HS-5 (cell line): ENCODE data around the gene MFSD1.
A peak's percentile ranks its signal among the peaks of the same experiment; 100 is the strongest.

ENCODE experiments used
- DNase-seq: peaks from one replicate; pipeline ENCODE4 v3.0.0-alpha.2; 2012; ENCODE audit warnings: low read depth

MFSD1 gene, protein sequence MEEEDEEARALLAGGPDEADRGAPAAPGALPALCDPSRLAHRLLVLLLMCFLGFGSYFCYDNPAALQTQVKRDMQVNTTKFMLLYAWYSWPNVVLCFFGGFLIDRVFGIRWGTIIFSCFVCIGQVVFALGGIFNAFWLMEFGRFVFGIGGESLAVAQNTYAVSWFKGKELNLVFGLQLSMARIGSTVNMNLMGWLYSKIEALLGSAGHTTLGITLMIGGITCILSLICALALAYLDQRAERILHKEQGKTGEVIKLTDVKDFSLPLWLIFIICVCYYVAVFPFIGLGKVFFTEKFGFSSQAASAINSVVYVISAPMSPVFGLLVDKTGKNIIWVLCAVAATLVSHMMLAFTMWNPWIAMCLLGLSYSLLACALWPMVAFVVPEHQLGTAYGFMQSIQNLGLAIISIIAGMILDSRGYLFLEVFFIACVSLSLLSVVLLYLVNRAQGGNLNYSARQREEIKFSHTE

DNA sequence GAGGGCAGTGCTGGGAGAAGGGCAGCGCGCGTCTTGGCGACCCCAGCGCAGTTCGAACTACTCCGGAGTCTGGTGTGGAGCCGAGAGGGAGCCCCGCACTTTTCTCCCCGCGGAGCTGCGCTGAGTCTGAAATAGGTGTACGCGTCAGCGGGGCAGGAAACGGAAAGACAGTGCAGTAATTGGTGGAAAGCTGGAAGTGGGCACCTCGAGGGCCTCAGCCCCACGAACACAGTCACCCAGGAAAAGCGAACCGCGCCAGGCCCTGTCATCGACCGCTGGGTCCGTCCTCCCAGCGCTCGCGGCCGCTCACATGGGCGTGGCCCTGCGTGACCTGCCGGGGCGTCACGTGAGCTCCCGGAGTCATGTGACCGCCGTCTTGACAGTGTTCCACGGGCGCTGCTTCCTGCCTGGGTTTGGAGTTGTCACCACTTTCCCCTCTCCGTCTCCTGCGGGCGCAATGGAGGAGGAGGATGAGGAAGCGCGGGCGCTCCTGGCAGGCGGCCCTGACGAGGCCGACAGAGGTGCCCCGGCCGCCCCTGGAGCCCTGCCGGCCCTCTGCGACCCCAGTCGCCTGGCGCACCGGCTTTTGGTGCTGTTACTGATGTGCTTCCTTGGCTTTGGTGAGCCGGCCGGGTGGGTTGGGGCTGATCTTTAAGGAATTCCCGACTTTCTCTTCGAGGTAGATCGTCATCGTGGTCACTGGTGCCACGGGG, at the start of gene MFSD1:
Gene MFSD1, plus strand, starts transcription at position 359 of the 713 bp plus-strand sequence. Its CDS starts 99 bp downstream, at position 458.
- DNase-seq, result peak; percentile 75

DNA sequence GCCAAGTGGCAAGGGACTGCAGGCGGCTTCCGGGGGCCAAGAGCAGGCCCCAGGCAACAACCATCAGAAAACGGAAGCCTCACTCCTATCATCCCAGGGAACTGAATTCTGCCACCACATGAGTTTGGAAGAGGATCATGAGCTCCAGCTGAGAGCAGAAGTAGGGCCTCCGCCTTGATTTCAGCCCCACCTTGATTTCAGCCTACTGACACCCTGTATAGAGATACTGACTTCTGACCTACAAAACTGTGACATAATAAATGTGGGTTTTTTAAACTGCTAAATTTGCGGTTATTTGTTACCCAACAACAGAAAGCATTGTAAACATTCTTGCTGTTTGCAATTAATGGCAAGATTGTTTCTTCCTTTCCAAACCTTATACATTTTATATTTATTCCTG, 48.0 kb upstream of the MFSD1 start:
- no peak for DNase-seq

DNA sequence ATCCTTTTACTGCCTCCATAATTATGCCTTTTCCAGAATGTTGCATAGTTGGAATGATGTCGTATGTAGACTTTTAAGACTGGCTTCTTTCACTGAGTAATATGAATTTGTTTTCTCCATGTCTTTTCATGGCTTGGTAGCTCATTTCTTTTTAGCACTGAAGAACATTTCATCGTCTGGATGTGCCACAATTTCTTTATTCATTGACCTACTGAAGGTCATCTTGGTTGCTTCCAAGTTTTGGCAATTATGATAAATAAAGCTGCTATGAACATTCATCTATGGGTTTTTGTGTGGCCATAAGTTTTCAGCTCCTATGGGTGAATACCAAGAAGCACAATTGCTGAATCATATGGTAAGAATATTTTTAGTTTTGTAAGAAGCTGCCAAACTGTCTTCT, 46.4 kb upstream of the MFSD1 start:
- no peak for DNase-seq

DNA sequence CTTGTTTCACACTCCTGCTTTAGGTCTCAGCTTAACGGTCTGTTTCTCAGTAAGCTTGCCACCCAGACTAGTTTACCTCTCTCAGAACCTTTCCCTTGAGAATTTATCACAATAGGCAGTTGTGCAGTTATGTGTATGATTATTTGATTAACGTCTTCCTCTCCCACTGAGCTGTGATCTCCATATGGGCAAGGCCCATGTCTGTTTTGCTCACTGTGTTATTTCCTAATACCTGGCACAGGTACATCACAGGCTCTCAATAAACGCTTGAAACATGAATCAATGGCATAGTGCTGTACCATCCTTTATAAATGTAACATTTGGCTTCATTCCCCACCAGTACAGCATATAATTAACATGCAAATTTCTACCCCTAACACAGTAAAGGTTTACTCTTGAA, 40.5 kb upstream of the MFSD1 start:
- DNase-seq, result no peak

DNA sequence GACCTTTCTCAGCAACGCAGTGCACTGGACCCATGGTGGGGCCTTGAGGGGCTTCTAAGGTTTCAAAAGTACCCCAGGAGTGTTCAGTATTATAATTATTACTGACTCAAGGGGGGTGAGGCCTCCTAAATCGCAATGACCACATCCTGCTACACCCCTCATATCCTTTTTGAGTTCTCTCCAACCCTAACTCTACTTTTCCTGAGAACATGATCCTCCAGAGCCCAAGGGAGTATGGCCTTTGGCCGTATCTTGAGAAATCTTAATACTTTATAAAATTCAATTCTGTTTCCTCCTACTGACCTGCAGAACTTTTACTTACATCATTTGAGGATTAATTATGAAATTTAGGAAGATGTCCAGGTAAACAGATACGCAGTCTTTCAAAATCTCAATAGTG, 39.2 kb upstream of the MFSD1 start:
- DNase-seq, result no peak

DNA sequence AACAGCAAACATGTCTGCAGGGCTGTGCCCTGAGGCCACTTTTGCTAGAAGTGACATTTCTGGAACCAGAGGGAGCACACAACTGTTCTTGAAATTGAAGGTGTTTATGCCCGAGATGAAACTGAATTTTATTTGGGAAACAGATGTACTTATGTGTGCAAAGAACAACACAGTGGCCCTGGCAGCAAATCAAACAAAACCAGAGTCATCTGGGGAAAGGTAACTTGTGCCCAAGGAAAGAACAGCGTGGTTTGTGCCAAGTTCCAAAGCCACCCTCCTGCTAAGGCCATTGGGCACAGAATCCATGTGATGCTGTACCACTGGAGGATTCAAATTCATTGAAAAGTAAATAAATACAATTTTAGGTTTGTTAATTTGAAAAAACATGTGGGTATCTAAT, 38.4 kb upstream of the MFSD1 start:
- DNase-seq, result no peak

DNA sequence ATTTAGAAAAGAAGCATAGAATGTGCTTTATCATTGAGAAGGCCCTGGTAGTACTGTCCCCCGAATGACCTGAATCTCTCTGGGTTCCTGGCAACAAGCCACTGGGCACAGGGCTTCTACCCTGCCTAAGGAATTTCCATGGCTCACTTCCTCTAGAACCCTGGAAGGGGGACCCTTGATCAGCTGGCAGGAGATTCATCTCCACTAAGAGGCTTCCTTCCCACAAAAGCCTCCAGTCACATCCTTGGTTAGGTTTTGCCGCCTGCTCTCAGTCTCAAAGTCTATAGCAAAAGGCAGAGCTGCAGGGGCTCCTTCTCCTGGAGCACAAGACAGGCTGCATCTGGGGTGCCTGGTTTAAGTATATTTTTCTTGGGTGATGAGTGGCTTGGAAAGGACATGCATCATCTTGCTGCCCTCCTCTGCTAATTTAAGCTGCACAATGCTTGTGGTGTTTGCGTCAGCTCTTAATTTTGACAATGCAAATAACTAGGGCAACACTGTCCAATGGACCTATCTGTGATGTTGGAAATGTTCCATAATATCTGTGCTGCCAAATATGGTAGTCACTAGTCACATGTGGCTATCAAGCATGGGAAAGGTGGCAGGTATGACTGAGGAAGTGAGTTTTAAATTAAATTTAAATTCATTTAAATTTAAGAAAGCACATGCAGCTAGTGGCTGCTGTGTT, 36.2 kb upstream of the MFSD1 start:
- DNase-seq, result no peak

DNA sequence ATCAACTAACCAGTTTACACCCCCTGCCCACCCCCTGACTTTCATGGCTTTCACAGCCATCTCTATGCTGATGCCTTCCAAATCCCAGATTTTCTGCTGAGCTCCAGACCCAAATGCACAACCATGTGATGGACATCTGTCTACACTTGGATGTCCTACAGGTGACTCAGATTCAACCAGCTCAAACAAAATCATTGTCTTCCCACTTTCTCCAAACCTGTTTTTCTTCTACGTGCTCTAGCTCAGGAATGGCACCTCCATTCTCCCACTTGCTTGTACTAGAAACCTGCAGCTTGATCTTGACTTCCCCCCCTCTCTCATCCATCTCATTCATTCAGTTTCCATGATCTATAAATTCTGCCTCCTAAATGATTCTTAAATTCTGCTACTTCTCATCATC, 35.5 kb upstream of the MFSD1 start:
- DNase-seq, result no peak

DNA sequence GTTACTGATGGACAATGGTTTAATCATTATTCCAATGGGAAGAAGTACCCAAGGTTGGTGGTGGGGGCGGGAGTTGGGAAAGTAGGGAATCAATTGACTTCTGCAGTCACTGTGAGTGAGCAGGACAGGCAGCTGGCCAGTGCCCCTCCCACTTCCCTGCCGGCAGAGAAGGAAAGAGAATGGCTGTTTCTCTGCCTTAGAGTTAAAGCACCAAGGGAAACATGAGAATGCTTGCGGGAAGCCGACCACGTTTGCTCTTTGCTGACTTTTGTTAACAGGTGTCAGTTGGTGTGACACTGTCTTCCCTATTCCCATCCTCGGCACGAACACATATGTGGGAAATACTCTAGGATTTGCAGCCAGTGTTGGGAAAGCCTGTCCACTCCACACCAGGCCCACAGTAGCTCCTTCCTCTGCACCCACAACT, 33.5 kb upstream of the MFSD1 start:
- no peak for DNase-seq

DNA sequence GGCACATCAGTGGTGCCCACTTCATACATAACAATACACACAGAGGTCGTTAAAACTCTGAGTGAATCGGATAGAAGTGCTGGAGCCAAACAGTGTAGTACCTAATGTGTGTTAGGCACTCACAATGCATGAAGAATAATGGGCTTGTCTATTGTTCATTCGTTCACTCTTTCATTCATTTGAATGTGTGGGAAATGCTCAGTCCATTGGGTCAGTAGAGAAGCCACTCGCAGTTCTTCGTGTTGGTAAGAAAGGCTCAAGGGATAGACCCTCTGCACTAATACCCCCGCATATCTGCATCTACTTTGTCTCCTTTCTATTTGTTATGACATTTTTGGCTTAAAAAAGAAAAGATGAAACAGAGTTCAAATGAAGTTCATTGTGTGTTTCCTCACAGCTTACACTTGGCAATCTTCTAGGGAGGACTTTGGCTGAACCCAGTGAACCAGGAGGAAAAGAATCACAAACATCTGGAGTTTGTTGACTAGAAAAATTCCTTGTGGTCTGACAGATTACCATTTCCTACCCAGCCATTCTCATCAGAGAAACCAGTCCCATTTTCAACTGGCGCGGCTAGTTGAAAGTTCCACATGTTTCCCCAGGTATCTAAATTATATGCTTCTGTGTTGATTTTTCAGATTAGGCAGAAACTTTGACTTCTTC, 32.8 kb upstream of the MFSD1 start:
- DNase-seq, result peak; percentile 79

DNA sequence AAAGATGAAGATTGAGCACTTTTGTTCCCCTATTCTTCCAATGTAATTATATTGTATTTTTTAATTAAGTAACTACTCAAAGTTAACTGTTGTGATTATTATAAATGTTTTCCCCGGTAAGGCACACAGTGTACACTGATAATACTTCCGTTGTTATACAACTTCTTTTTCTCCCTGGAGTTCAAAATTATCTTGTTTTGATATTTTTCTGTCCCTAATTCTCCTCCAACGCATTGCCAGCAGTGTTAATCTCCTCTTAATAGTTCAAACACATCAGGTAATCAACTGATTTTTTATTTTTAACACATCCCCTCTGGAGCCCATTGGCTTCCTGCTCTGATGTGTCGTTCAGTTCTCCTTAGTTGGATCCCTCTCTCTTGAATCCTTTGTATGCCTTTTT, 32.3 kb upstream of the MFSD1 start:
- no peak for DNase-seq

DNA sequence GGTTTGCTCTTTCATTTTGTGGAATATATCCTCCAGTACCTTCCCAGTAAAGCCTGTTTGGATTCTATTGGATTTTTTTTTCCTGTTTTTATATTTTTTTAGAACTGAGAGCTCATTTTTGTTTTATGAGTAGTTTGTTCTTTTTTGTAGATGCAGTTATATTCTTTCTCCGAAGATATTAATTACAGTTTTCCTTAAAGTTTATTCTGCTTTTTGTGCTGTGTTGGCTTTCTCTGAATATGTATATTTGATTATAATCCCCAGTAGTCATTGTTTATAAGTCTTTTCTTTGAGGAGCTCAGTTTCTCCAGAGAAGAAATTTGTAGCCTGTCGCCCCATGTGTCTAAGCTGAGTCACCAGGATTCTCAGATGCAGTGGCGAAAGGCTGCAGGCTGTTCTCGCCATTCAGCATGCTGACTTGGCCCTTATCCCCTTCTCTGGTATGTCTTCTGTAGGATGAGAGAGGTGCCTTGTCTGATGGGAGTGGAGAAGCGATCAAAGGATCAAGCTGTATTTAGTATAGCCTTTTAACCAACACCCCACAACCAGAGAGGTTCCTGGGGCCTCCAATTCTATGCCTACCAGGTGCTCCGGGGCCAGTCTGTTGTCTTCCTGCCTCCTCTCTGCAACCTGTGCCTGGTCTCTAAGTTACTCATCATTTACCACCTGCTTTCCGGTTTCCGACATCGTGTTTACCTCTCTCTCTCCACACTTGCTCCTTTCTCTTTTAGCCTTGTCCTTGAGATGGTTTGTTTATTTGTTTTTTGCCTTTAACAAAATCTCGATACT, 31.7 kb upstream of the MFSD1 start:
- DNase-seq, result no peak

DNA sequence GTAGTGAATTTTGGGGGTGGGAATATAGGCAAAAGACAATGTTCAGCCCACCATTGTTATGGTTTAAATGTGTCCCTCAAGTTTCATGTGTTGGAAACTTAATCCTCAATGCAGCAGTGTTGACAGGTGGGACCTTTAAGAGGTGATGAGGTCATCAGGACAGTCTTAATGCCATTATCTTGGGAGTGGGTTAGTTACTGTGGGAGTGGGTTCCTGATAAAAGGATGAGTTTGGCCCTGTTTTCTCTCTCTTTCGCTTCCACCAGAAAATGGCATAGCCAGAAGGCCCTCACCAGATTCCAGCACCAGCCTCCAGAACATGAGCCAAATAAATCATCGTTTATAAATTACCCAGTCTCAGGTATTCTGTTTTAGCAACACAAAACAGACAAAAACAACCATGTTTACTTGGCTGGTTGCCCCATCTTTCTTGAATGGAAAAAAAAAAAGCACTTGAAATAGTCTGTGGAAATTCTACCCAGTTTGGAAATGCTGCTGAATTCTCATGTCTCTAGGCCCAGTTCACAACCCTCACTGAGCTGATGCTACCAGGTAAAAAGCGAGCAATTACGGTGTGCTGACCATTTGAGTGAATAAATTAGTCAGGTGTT, 31.0 kb upstream of the MFSD1 start:
- no peak for DNase-seq

DNA sequence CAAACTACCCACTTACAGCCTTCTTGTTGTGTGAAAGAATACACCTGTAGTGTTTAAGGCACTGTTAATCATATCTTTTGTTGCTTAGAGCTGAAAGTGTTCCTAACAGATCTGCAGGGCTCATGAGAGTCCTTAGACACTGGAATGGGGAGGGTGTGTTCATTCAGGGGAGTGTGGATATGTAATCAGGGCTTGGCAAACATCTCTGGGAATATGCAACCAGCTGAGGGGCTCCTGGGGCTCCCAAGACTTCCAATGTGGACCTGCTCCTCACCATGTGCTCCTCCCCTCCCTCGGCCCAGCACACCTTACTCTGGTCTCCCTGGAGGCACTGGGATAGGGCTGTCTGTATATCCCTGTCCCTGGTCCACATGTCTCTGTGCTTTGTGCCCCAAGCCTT, 30.3 kb upstream of the MFSD1 start:
- DNase-seq, result no peak

DNA sequence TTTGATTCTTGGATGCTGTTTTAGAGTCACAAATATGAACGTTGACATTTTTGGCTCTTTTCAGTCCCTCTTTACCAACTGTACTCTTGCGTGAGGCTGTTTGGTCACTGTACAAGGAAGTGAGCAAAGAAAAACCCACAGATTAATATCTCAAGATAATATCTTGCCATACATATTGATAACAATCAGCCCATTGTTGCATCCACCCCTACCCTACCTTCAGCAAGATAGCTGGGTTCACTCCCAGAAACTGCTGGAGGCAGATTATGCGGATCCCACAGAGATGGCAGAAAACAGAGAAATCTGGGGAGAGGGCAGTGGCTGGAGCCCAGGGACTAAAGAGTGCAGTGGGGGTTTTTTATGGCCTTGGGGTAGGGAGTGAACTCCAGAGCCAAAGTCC, 29.9 kb upstream of the MFSD1 start:
- no peak for DNase-seq

DNA sequence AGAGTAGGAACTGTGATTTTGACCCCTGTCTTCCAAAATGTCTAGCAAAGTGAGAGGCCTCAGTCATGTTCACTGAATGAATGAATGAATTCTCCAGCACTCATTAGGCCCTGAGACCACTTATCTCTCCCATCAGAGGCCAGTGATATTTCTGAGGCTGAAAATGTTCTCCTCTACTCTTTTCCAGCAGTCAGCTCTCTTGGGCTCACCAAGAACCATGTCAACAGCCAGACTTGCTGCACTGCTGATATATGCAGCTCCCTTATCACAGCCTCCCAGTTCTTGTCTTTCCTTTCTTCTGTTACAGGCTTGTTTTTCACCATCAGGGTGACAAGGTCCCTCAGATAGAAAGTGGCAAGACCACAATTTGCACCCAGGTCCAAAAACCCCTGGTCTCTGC, 28.7 kb upstream of the MFSD1 start:
- no peak for DNase-seq

DNA sequence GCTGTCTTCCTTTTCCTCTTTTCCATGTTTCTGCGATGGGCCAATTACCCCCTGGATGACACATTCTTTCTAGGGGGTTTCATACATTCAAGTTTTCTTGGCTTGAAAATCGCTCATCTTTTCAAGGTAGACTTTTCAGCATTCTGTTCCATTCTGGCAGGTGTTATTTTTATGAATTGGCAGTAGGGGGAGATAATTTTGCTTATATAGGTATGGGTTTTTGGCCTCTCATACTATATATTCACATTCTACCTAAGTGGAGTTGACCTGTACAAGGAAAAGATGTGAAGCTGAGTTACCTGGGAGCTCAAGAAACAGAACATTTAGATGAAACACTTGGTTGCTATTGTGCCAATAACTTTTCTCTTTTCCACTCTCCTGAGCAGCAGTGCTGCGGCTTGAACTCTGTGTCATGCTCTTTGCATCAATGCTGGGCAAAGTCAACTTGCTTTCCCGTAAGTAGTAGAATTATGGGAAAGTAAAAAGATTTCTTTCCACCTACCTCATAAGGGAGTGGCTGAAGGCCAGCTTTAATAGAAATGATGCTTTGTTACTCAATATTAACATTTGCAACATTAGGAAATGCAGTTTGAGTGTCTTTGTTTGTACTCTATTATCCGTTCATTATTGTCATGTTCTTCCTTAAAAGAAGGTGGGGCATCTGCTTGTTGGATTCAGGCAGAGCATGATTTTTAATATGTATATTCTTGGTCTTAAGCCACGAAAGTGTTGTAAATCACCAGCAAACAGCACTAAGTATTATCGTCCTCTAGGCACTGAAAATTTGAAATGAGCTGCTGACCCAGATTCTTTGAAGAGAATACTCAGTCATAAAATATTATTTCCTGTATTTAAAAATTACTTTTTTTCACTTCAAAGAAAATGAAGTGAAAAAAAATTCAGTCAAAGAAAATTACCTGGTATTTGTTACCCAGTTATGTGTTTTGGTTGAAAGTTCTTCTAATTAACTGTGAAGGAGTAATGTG, 27.7 kb upstream of the MFSD1 start:
- no peak for DNase-seq

DNA sequence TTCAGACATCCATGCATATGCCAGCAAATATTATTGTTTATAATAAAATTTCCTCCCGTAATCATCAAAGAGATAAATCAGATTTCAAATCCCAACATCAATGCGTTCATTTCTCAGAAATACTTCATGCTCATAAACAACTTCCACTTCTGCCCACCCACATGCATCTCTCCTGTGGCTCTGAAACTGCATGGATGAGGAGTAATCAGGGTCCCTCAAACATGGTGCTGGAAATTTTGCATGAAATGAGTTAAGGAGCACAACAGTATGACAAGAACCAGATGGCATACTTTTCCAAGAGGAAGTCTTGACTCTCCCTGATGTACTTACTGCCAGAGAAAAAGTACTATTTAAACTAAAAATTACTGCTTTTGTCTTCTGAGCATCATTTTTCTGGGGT, 26.9 kb upstream of the MFSD1 start:
- DNase-seq, result no peak

DNA sequence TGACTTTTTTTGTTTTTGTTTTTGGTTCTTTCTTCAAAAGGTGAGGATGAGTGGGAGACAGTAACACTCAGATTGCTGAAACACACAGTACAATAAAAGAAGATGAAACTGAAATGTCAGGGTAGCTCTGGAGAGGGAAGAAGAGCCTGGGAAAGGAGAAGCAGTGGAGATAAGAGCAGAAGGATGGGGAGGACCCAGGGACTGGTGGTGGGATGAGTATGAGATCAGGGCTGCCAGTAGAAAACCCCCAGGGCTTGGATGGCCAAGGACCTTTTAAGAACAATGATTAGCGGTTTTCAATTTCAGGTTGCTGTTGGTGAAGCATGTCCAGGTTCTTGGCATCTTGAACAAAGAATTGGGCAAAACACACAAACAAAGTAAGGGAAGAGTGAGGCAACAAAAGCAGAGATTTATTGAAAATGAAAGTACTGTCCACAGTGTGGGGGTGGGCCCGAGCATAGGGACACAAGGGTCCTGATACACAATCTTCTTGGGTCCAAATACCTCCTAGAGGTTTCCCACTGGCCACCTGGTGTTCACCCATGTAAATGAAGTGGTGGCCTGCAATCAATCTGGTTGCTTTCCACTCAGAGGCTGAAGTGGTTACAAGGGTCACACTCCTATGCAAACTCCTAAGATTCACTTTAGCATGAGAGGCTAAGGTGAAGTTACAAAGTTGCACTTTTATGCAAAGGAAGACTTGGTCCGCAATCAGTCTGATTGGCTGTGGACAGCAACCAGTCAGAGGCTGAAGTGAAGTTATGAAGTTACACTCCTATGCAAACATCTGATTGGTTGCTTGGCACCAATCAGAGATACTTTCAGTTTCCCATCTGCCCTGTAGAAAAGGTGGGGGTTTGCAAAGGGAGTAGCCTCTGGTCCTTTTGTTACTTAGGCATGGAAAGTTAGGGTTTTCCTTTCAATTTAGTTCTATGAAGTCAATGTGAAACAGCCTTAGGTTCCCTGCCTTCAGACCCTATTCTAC, 26.1 kb upstream of the MFSD1 start:
- DNase-seq, result no peak
